Psoas muscle (tissue), 8 donors: ENCODE results near the gene MUC13. TPM values are rescaled to one million over a fixed set of nuclear protein-coding genes. Genes with fewer than 3 reads are reported as not detected.
"Not testable (repeated sequence)": the region's sequence is repeated elsewhere in the genome, so short reads cannot be mapped to it uniquely, and the experiment has no call there.

Source experiments
- ATAC-seq, 4 donors: fragments of 200-7000 bp; cut with Tn5 transposase; one replicate each; pipeline ENCODE4 v1.9.1; 2020; ENCODE audit warnings: moderate library complexity in 3 of 4, mild to moderate bottlenecking in 2 of 4
- DNase-seq, 2 donors: peaks; one replicate each; pipeline ENCODE4 v3.0.0-alpha.2; 2020
- H3K27ac ChIP-seq: fragments of 200-600 bp; one replicate; pipeline ENCODE4 v1.8.0; 2022
- H3K27me3 ChIP-seq, 3 donors: fragments of 200-600 bp in 1 of 3; one replicate each; pipeline versions ENCODE4 v1.6.1 to v1.8.0; 2013 to 2022; ENCODE audit warnings: low read length in 2 of 3, mild to moderate bottlenecking in 2 of 3, moderate library complexity in 1 of 3; ENCODE audit not compliant: insufficient read depth in 3 of 3
- H3K36me3 ChIP-seq, 2 donors: fragments of 200-600 bp in 1 of 2; one replicate each; pipeline versions ENCODE4 v1.6.1 to v1.8.0; 2013 to 2022; ENCODE audit warnings: low read depth in 1 of 2, mild to moderate bottlenecking in 1 of 2, moderate library complexity in 1 of 2; ENCODE audit not compliant: insufficient read depth in 1 of 2
- H3K4me1 ChIP-seq: fragments of 200-600 bp; one replicate; pipeline ENCODE4 v1.8.0; 2022
- H3K4me3 ChIP-seq: fragments of 200-600 bp; one replicate; pipeline ENCODE4 v1.8.0; 2022; ENCODE audit warnings: mild to moderate bottlenecking
- H3K9me3 ChIP-seq: fragments of 200-600 bp; one replicate; pipeline ENCODE4 v1.8.0; 2022
- CTCF ChIP-seq: fragments of 200-600 bp; IDR thresholded peaks from one replicate; pipeline ENCODE4 v1.8.0; 2022; ENCODE audit warnings: antibody characterized with exemption
- WGBS, 3 donors: extraction: QIAGEN DNeasy Blood & Tissue Kit; methylation state at CpG; one replicate each; pipeline versions ENCODE4 v1.1.6 to v1.1.7; 2013; 5-methylcytosine and 5-hydroxymethylcytosine counted together
- intact Hi-C, 2 donors: fragments of 100-400 bp; cut with DNase I; formaldehyde crosslinking; loops; one replicate each; pipeline versions ENCODE4 v1.11.0 to v1.14.2; 2022
- polyA plus RNA-seq, 3 donors: library from polyadenylated mRNA; stranded (reverse); fragments of 200-250 nt; gene quantifications; one replicate each; pipeline ENCODE4 v1.2.3, GENCODE V29; 2013
- total RNA-seq, 4 donors: library from RNA; stranded (reverse); fragmentation: NEBNext Ultra II Directional in 2 of 4; extraction: Animal tissue kit (Norgen Biotek cat#: 25700) in 2 of 4; gene quantifications; one replicate each; pipeline versions ENCODE4 v1.2.1 to v1.2.4, GENCODE V29; 2021 to 2023
- donor health status: healthy with polysubstance abuse.
- donor health status: DM: no; HTN: no; CAD: no; lungs with moderate emphysema.
- donor health status: Bipolar disorder and iron deficiency.
- donor health status: healthy.
- donor health status: DM: yes; HTN: yes; CAD: no.
- donor health status: DM: no; HTN: no; CAD: no.
- donor health status: DM: no; HTN: no; CAD: no.
- donor health status: DM: yes; HTN: yes; CAD: no.

The MUC13 gene
- total and polyA plus RNA-seq, 7 donors: 0.12 to 0.16 (median 0.13) TPM; not detected in 4

GRCh38 chr3:124963755-124964154, 29.2 kb upstream of the MUC13 start:
- intact Hi-C loops: no loop called here
- no peak for TF ChIP-seq CTCF
- DNase-seq (no peak), ATAC-seq (no peak)
- Histone ChIP-seq H3K4me1 (peaks cover 3% of the 10 kb centered on the region), H3K9me3 (no peaks in the 10 kb centered on the region), H3K27me3 (no peaks in the 10 kb centered on the region), H3K4me3 (no peak overlapping the region), H3K36me3 (peaks cover 0 to 7% of the 10 kb centered on the region in 2 donors), H3K27ac (no peak overlapping the region)
- WGBS, 3 donors: 46 to 54% (median 53%) methylated on average over 3 of the region's 3 CpGs

- WGBS, 3 donors: 93 to 97% (median 96%) methylated on average over 2 of the region's 2 CpGs
- no peak for TF ChIP-seq CTCF
- intact Hi-C loops: no loop called here
- no peaks in the 10 kb centered on the region for H3K9me3 ChIP-seq
- H3K27ac ChIP-seq: no peak overlapping the region
- DNase-seq (no peak), ATAC-seq (no peak)
- no peak overlapping the region for H3K4me3 ChIP-seq
- no peaks in the 10 kb centered on the region for H3K36me3 ChIP-seq
- H3K4me1 ChIP-seq: peaks cover 3% of the 10 kb centered on the region
- H3K27me3 ChIP-seq: no peaks in the 10 kb centered on the region
These were observed 27.9 kb upstream of the MUC13 start for GRCh38 chr3:124962403-124962940.

GRCh38 chr3:124960698-124961097, 26.1 kb upstream of the MUC13 start:
- Histone ChIP-seq H3K4me3 (no peak overlapping the region), H3K4me1 (peaks cover 3% of the 10 kb centered on the region), H3K36me3 (no peaks in the 10 kb centered on the region), H3K27ac (no peak overlapping the region), H3K9me3 (peaks cover 2% of the 10 kb centered on the region), H3K27me3 (no peaks in the 10 kb centered on the region)
- no peak for ATAC-seq
- no peak for DNase-seq
- intact Hi-C loops: no loop called here
- WGBS, 3 donors: 67 to 75% (median 71%) methylated on average over 5 of the region's 5 CpGs
- no peak for TF ChIP-seq CTCF

- Histone ChIP-seq H3K4me3 (no peak overlapping the region), H3K27ac (no peak overlapping the region), H3K36me3 (no peaks in the 10 kb centered on the region), H3K9me3 (peaks cover 6% of the 10 kb centered on the region), H3K4me1 (peaks cover 3% of the 10 kb centered on the region), H3K27me3 (no peaks in the 10 kb centered on the region)
- intact Hi-C loops: no loop called here
- TF ChIP-seq CTCF: no peak
- ATAC-seq: no peak
- no peak for DNase-seq
- 51 to 55% (median 52%) methylated on average over 3 of the region's 3 CpGs for WGBS, 3 donors
These were observed 25.6 kb upstream of the MUC13 start for GRCh38 chr3:124960105-124960504.

GRCh38 chr3:124957951-124958350, 23.4 kb upstream of the MUC13 start:
- H3K4me1 ChIP-seq, H3K4me3 ChIP-seq, H3K9me3 ChIP-seq, H3K36me3 ChIP-seq, DNase-seq, intact Hi-C loops, H3K27ac ChIP-seq, ATAC-seq, H3K27me3 ChIP-seq: not testable (repeated sequence)
- 69 to 85% (median 79%) methylated on average over 4 of the region's 4 CpGs for WGBS, 3 donors
